Retinal pigment epithelial cell (primary cell): ENCODE data around the gene PMEPA1.

ENCODE experiments used
- DNase-seq: peaks from one replicate; pipeline ENCODE4 v3.0.0-alpha.2; 2010; ENCODE audit warnings: low read depth
- H3K4me3 ChIP-seq: 2 replicates; pipeline ENCODE4 v1.5.1; 2011; ENCODE audit warnings: mild to moderate bottlenecking, low read length, control low read depth, moderate library complexity
- TF ChIP-seq, protein P1 (sequence below): conservative IDR thresholded peaks from 2 replicates; pipeline ENCODE4 v1.5.1; 2011; ENCODE audit warnings: low read depth, low read length, control low read depth, inconsistent platforms

The PMEPA1 gene

GRCh38 chr20:57711826-57712225 lies 2.0 kb upstream of the PMEPA1 start:
- no peak for DNase-seq
- TF ChIP-seq, protein P1, sequence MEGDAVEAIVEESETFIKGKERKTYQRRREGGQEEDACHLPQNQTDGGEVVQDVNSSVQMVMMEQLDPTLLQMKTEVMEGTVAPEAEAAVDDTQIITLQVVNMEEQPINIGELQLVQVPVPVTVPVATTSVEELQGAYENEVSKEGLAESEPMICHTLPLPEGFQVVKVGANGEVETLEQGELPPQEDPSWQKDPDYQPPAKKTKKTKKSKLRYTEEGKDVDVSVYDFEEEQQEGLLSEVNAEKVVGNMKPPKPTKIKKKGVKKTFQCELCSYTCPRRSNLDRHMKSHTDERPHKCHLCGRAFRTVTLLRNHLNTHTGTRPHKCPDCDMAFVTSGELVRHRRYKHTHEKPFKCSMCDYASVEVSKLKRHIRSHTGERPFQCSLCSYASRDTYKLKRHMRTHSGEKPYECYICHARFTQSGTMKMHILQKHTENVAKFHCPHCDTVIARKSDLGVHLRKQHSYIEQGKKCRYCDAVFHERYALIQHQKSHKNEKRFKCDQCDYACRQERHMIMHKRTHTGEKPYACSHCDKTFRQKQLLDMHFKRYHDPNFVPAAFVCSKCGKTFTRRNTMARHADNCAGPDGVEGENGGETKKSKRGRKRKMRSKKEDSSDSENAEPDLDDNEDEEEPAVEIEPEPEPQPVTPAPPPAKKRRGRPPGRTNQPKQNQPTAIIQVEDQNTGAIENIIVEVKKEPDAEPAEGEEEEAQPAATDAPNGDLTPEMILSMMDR = no peak
- H3K4me3 ChIP-seq = no peak overlapping the region

- TF ChIP-seq, protein P1 = peak; percentile 14
- no peak overlapping the region for H3K4me3 ChIP-seq
- DNase-seq = no peak
Observed at GRCh38 chr20:57711311-57711712, 1.5 kb upstream of the PMEPA1 start.

DNA sequence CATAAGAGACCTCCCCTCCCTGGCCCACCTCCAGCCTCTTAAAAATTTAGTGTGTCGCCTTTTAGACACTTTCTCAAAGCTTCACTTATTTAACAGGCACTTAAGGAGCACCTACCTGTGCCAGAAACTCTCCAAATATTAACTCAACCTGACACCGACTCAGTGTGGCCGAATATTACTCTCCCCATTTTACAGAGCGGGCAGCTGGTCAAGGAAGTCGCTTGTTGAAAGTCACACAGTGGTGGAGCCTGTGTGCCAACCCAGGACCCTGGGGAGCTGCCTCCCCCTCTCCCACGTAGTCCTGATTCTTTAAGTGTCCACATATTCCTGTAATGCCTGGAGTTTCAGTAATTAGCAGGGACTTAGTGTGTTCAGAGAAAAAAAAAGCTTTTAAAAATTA lies 1.0 kb upstream of the PMEPA1 start:
- no peak for DNase-seq
- peak overlapping the region; percentile 81 for H3K4me3 ChIP-seq
- TF ChIP-seq, protein P1 = no peak

GRCh38 chr20:57708694-57709673 lies 831 bp downstream of the PMEPA1 start:
- TF ChIP-seq, protein P1 = no peak
- no peak for DNase-seq
- peak overlapping the region; percentile 95 for H3K4me3 ChIP-seq

GRCh38 chr20:57707849-57708693 lies 1.7 kb downstream of the PMEPA1 start:
- peak overlapping the region; percentile 95 for H3K4me3 ChIP-seq
- TF ChIP-seq, protein P1 = no peak
- DNase-seq = no peak

- peak overlapping the region; percentile 95 for H3K4me3 ChIP-seq
- TF ChIP-seq, protein P1 = no peak
- DNase-seq = no peak
Observed at GRCh38 chr20:57707320-57707719, 2.5 kb downstream of the PMEPA1 start.
